Activated CD4-positive, alpha-beta T cell treated with anti-CD3 and anti-CD28 coated beads, Interleukin-2, amount 10 ng/mL, durations not matched to agents 7 days and 5 days (primary cell): ENCODE data around the gene MED10. TPM values are rescaled to one million over a fixed set of nuclear protein-coding genes. Genes with fewer than 3 reads are reported as not detected.

ENCODE experiments used
- CTCF ChIA-PET: fragments of 350-600 bp; sonication (Branson Sonifier 250); formaldehyde crosslinking; loops from one replicate; lab custom pipeline; 2021; ENCODE audit warnings: antibody characterized with exemption; lab: Charles Lee
- POLR2A ChIA-PET: fragments of 350-600 bp; sonication (Branson Sonifier 250); formaldehyde crosslinking; loops from one replicate; lab custom pipeline; 2021; ENCODE audit warnings: antibody characterized with exemption; lab: Charles Lee
- DNase-seq: peaks from one replicate; pipeline ENCODE4 v3.0.0-alpha.2; 2020
- H3K27ac Mint-ChIP-seq: one replicate; pipeline ENCODE4 v1.8.0; 2021; ENCODE audit warnings: mild to moderate bottlenecking, moderate library complexity, mixed read lengths
- H3K27me3 Mint-ChIP-seq: one replicate; pipeline ENCODE4 v1.8.0; 2021; ENCODE audit warnings: mixed read lengths
- H3K36me3 Mint-ChIP-seq: one replicate; pipeline ENCODE4 v1.8.0; 2021; ENCODE audit warnings: low read depth, mixed read lengths
- H3K4me1 Mint-ChIP-seq: one replicate; pipeline ENCODE4 v1.8.0; 2021; ENCODE audit warnings: mixed read lengths
- H3K4me3 Mint-ChIP-seq: one replicate; pipeline ENCODE4 v1.8.0; 2021; ENCODE audit warnings: mild to moderate bottlenecking, moderate library complexity, mixed read lengths
- H3K9me3 Mint-ChIP-seq: one replicate; pipeline ENCODE4 v1.8.0; 2021; ENCODE audit warnings: mixed read lengths
- total RNA-seq, 2 experiments: library from RNA; stranded (reverse); gene quantifications; one replicate each; pipeline ENCODE4 v1.2.3, GENCODE V29; 2021

MED10 gene, protein sequence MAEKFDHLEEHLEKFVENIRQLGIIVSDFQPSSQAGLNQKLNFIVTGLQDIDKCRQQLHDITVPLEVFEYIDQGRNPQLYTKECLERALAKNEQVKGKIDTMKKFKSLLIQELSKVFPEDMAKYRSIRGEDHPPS
- 10 to 100 TPM; 52.7 to 53.9 TPM for total RNA-seq

DNA sequence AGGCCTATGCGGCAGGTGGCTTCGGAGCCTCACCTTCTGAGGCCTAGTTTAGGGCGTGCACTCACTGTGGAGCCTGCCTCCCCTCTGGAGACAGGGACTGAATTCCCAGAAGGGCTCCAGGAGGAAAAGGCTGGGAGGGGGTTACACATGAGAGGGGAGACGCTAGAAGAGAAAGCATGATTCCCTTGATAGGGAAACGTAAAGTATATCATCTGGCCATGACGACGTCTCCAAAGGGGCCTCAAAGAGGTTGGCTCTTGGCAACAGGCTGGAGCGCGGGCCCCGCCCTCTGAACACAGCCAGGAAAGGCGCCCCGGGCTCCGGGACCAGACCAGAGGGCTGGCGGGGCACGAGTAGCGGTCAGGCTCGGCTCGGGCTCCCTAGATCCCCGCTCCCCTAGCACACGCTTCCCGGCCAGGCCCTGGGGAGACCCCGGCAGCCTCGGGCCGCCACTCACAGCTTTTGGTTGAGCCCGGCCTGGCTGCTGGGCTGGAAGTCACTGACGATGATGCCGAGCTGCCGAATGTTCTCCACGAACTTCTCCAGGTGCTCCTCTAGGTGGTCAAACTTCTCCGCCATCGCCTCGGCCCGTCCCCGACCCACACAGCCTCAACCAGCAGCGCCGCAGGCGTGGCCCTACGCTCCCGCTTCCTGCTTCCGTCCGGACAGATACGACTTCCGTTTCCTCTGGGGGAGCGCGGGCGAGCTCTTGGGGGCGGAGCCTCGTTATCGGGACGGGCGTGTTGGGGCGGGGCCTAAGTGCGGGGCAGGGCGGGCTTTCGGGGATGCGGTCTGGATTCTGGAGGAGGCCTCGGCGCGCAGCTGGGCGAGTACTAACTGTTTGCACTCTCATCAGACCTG is at the start of gene MED10:
Gene MED10 (minus strand): TSS at position 643 of the 861 bp plus-strand sequence. CDS start 64 bp downstream, at position 579.
- POLR2A ChIA-PET = interaction anchor here (0.5 to 0.9 kb wide), 4 partner anchors 16 to 956 kb away, joined by 3 read pairs; partner anchors contain the start of gene ICE1
- CTCF ChIA-PET = interaction anchor here (1.1 to 1.2 kb wide), 2 partner anchors 11 to 19 kb away, joined by 3 read pairs; no protein-coding TSS in a partner anchor
- peaks cover 52% of the 10 kb centered on the region for H3K4me1 Mint-ChIP-seq
- H3K27me3 Mint-ChIP-seq = peaks cover 3% of the 10 kb centered on the region
- H3K9me3 Mint-ChIP-seq = peaks cover 2% of the 10 kb centered on the region
- DNase-seq = peak; percentile 97
- H3K27ac Mint-ChIP-seq = peak within 1 kb of the TSS; percentile 96
- H3K36me3 Mint-ChIP-seq = peaks cover 47% of the 10 kb centered on the region
- H3K4me3 Mint-ChIP-seq = peak within 1 kb of the TSS; percentile 94

DNA sequence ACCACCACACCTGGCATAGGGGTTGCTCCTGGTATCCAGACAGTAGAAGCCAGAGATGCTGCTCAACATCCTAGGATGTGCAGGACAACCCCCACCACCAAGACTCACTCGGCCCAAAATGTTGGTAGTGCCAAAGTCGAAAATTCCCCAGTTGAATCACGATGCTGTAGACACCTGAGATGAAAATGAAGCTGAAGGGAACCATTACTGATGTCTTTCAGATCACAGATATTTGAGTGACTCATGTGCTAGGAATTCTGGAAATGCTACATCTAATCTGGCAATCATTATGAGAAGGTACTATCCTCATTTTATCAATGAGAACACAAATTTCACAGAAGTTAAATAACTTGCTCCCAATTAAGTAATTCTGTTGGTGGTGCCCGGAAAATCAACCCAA is 49.3 kb upstream of the MED10 start:
- Mint-ChIP-seq H3K27me3 (peaks cover 14% of the 10 kb centered on the region), H3K36me3 (no peaks in the 10 kb centered on the region), H3K4me1 (no peaks in the 10 kb centered on the region), H3K27ac (no peak overlapping the region), H3K4me3 (no peak overlapping the region), H3K9me3 (no peaks in the 10 kb centered on the region)
- ChIA-PET POLR2A (no interaction called here), CTCF (interaction anchor here (0.6 kb wide), 1 partner anchor 147 kb away, joined by 3 read pairs; no protein-coding TSS in a partner anchor)
- no peak for DNase-seq

DNA sequence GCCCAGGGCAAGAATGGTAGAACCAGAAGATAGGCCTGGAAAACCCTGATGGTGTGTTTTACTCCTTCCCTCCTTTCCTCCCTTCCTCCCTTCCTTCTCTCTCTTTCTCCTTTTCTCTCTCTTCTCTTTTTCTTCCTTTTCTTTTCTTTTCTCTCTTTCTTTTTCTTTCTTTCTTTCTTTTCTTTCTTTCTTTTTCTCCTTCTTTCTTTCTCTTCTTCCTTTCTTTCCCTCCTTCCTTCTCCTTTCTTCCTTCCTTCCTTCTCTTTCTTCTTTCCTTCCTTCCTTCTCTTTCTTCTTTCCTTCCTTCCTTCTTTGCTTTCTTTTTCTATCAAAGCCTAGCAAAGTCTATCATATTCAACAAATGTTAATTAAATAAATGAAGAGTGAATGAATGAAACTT is 46.4 kb upstream of the MED10 start:
- Mint-ChIP-seq H3K27me3 (peaks cover 9% of the 10 kb centered on the region), H3K9me3 (no peaks in the 10 kb centered on the region), H3K4me1 (no peaks in the 10 kb centered on the region), H3K36me3 (no peaks in the 10 kb centered on the region), H3K27ac (no peak overlapping the region), H3K4me3 (no peak overlapping the region)
- no peak for DNase-seq
- ChIA-PET CTCF (no interaction called here), POLR2A (no interaction called here)

DNA sequence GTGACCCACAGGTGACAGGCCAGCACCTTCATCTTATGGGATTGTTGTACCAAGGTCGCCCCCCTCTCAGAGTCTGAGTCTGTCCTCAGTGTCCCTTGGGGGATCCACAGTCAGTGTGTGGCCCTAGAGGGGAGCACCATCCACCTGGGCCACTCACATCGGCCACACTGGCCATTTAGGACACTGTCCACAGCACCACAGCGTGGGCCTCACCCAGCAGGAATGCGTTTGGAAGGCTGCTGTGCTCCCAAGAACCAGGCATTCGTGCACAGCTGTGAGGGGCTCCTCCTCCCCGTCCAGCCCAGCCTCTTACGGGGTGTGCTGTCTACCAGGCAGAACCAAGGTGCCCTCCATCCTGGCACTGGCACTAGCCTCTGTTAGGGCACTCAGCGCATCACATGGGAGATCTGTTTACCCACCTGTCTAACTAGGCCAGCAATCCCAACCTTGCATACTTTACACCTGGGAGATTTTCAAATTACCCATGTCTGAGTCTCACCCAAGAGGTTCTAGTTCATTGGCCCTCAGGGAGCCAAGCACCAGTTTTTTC is 45.8 kb upstream of the MED10 start:
- H3K4me3 Mint-ChIP-seq = no peak overlapping the region

DNA sequence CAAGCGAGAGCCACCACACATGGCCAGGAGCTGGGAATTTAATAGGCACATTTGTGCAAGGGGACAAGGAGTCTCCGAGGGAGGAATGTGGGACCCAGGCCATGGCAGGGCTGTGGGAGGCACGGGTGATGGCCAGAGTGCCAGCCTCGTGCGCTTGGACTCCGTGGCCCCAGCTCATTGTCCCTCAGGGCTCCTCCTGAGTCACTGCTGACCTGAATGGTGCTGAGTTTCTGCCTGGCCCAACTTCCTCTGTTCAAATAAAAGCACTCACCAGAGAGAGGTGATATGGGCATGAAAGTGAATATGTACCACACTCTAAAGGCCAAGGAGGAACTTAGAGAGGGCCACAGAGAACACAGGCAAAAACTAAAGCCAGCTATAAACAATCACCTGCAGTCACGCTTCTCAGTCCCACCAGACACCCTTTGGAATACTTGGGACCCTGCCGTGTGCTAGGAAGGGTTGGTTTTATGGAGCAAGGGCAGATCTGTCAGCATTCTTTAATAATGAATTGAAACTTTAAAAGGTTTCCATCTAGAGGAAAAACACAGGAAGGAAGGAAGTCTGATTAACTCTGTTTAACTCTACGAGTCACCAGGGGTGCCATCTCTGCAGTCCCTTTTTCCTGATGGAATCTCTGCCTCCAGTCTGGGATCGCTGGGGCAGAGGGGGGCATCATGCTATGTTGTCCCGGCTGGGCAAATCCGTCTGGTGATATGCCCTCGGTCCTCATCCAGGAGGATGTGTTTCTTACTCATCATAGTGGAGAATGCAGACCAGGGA is 45.2 kb upstream of the MED10 start:
- Mint-ChIP-seq H3K9me3 (no peaks in the 10 kb centered on the region), H3K36me3 (no peaks in the 10 kb centered on the region), H3K27ac (no peak overlapping the region), H3K4me1 (no peaks in the 10 kb centered on the region), H3K4me3 (no peak overlapping the region), H3K27me3 (peaks cover 5% of the 10 kb centered on the region)
- DNase-seq = no peak
- ChIA-PET CTCF (interaction anchor here (1.3 kb wide), 1 partner anchor 11 kb away, joined by 4 read pairs; no protein-coding TSS in a partner anchor), POLR2A (no interaction called here)

More for the DNA sequence above, 45.8 kb upstream of the MED10 start:
- peaks cover 6% of the 10 kb centered on the region for H3K27me3 Mint-ChIP-seq
- ChIA-PET CTCF (no interaction called here), POLR2A (no interaction called here)
- no peaks in the 10 kb centered on the region for H3K4me1 Mint-ChIP-seq
- H3K27ac Mint-ChIP-seq = no peak overlapping the region
- no peaks in the 10 kb centered on the region for H3K9me3 Mint-ChIP-seq
- no peak for DNase-seq
- no peaks in the 10 kb centered on the region for H3K36me3 Mint-ChIP-seq

DNA sequence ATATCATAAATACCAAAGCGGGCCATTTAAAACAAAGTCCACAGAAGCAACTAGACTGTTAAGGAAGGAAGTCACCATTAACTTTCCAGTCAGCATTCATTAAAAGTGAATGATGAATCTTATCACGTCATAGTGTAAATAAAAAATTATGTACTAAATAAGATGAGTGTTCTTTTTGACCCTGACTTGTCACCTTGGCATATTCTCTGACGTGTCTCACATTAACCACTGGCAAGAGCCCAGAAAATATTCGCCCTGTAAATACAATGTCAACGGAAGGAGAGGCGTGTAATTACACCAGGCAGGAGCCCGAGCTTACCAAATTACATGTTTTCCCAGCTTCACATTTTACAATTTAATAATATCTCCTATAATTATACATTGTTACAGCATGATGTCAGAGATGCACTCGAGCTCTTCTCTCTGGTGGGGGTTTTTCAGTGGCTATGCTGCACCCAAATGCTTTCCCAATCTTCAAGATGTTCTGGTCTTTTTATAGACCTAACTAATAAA is 41.0 kb upstream of the MED10 start:
- no peak overlapping the region for H3K4me3 Mint-ChIP-seq
- H3K9me3 Mint-ChIP-seq = no peaks in the 10 kb centered on the region
- CTCF ChIA-PET = interaction anchor here (1.4 kb wide), 1 partner anchor 10 kb away, joined by 5 read pairs; no protein-coding TSS in a partner anchor
- H3K27ac Mint-ChIP-seq = no peak overlapping the region
- POLR2A ChIA-PET = no interaction called here
- no peak for DNase-seq
- no peaks in the 10 kb centered on the region for H3K36me3 Mint-ChIP-seq
- H3K27me3 Mint-ChIP-seq = no peaks in the 10 kb centered on the region
- no peaks in the 10 kb centered on the region for H3K4me1 Mint-ChIP-seq

DNA sequence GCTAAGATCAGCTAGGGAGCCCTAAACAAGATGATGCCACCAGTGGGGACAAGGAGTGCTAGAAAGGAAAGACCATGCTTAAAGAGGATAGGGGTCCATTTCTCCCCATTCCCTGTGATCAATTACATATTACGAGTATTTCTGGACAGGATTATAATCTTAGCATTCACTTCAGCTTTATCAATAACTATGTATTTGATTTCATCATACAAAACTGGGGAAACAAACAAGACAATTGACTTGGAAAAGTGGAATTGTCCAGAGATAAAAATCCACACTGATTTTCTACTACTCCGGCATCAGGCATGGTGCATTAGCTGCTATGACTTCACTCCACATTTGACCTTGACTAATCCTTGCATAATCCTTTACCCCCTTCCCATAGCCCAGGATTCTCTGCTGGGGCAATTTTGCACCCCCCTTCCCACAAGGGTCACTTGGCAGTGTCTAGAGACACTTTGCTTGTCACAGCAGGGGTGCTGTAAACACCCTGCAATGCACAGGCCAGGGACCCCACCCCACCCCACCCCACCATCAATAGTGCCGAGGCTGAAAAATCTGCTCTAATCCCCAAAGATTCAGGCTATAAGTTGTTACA is 40.4 kb upstream of the MED10 start:
- POLR2A ChIA-PET = no interaction called here
- H3K4me3 Mint-ChIP-seq = no peak overlapping the region
- no peaks in the 10 kb centered on the region for H3K36me3 Mint-ChIP-seq
- CTCF ChIA-PET = no interaction called here
- no peak overlapping the region for H3K27ac Mint-ChIP-seq
- DNase-seq = no peak
- H3K27me3 Mint-ChIP-seq = no peaks in the 10 kb centered on the region
- no peaks in the 10 kb centered on the region for H3K9me3 Mint-ChIP-seq
- H3K4me1 Mint-ChIP-seq = no peaks in the 10 kb centered on the region

DNA sequence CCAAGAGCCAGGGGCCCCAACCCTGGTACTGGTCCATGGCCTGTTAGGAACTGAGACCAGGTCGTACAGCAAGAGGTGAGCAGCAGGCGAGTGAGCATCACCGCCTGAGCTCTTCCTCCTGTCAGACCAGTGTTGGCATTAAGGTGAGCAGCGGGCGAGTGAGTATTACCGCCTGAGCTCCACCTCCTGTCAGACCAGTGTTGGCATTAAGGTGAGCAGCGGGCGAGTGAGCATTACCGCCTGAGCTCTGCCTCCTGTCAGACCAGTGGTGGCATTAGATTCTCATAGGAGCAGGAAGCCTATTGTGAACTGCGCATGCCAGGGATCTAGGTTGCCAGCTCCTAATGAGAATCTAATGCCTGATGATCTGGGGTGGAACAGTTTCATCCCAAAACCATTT is 39.3 kb upstream of the MED10 start:
- POLR2A ChIA-PET = no interaction called here
- Mint-ChIP-seq H3K27me3 (no peaks in the 10 kb centered on the region), H3K9me3 (no peaks in the 10 kb centered on the region), H3K4me3 (no peak overlapping the region), H3K4me1 (no peaks in the 10 kb centered on the region), H3K27ac (no peak overlapping the region), H3K36me3 (no peaks in the 10 kb centered on the region)
- CTCF ChIA-PET = no interaction called here
- no peak for DNase-seq

DNA sequence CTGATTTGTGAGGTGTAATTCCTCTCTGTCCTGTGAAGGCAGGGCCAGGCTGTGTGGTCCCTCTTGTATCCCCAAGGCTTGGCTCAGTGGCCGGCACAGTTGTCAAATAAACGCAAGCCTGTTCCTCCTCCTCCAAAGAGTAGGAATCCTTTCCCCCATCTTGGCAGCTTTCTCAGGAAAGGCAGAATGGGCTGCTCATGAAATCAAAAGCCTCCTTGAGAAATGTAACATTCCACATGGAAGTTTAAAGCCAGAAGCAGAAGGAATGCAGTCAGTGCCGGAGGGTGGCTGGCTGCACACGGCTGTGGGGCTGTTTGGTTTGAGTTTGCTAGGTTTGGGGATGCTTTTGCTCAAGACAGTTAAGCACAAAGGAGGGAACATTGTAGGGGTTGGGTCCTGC is 34.5 kb upstream of the MED10 start:
- Mint-ChIP-seq H3K9me3 (no peaks in the 10 kb centered on the region), H3K4me1 (no peaks in the 10 kb centered on the region), H3K4me3 (no peak overlapping the region), H3K27ac (no peak overlapping the region), H3K36me3 (no peaks in the 10 kb centered on the region), H3K27me3 (no peaks in the 10 kb centered on the region)
- ChIA-PET CTCF (no interaction called here), POLR2A (no interaction called here)
- no peak for DNase-seq

DNA sequence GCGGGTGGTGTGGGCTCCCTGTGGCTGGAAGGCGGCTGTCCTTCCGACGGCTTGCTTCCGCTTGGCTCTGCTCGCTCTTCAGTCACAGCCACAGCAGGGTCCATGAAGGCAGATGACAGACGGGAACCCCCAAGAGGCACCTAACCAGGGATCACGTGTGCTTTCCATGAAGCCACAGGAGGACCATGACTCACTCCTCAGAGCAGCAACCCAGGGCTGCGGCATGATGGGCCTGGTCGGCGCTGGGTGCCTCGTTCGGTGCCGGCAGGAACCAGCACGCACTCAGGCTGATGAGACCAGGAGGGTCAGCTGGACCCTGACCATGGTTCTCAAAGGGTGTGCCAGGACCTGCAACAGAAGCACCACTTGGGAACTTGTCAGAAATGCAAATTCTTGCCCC is 32.8 kb upstream of the MED10 start:
- DNase-seq = no peak
- no peak overlapping the region for H3K4me3 Mint-ChIP-seq
- no peaks in the 10 kb centered on the region for H3K9me3 Mint-ChIP-seq
- H3K4me1 Mint-ChIP-seq = no peaks in the 10 kb centered on the region
- no peaks in the 10 kb centered on the region for H3K36me3 Mint-ChIP-seq
- POLR2A ChIA-PET = no interaction called here
- no peak overlapping the region for H3K27ac Mint-ChIP-seq
- CTCF ChIA-PET = no interaction called here
- H3K27me3 Mint-ChIP-seq = no peaks in the 10 kb centered on the region

DNA sequence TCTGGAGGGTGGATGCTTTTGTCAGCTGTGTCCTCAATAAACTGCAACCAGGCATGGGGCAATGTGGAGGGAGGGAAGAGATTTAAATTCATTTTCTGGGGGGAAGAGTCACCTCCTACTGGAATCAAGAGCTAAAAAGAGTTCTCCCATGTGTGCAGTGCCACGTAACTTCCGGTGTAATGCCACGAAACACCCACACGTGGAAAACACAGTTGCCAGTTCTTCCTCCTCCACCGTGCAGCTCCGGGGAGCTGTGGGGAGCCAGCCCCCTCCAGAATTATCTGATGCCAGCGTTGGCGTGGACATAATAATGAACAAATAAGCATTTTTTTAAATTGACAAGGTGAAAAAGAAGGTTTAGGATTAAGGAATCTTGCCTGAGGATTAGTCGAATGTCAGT is 32.1 kb upstream of the MED10 start:
- POLR2A ChIA-PET = no interaction called here
- Mint-ChIP-seq H3K9me3 (no peaks in the 10 kb centered on the region), H3K4me3 (no peak overlapping the region), H3K27ac (no peak overlapping the region), H3K27me3 (no peaks in the 10 kb centered on the region), H3K36me3 (no peaks in the 10 kb centered on the region), H3K4me1 (no peaks in the 10 kb centered on the region)
- DNase-seq = no peak
- CTCF ChIA-PET = interaction anchor here (2.0 kb wide), 1 partner anchor 10 kb away, joined by 5 read pairs; no protein-coding TSS in a partner anchor
